Activated T-cell treated with anti-CD3 and anti-CD28 coated beads for 24 hours (primary cell): Measurements from ENCODE around the gene NTNG2.
"Not testable (repeated sequence)": the region's sequence is repeated elsewhere in the genome, so short reads cannot be mapped to it uniquely, and the experiment has no call there.

Experiments used
- DNase-seq: peaks from one replicate; pipeline ENCODE4 v3.0.0-alpha.2; 2020; ENCODE audit warnings: low read depth

The NTNG2 gene

DNA sequence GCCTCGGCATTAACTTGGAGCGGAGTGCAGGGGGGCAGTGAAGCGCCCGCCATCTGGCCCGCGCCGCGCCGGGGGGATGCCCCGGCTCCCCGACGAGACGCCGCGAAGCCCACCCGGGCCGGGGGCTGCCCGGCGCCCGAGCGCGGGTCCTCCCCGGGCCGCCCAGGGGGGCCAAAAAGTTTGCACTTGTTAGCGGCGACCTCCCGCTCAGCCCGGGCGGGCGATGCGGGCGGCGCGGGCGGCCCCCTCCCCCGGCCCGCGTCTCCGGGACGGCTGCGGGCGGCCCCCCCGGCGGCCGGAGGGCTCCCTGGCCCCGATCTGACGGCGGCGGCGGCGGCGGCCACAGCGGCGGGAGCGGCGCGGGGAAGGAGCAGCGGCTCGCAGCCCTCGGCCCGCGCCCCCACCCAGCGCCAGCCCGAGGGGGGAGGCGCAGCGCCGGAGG, at the start of gene NTNG2:
Gene NTNG2, plus strand, starts transcription at position 316 of the 442 bp plus-strand sequence. CDS start 4,774 bp downstream, outside the sequence.
- no peak for DNase-seq

- no peak for DNase-seq
Observed at GRCh38 chr9:132114102-132114707, 47.7 kb upstream of the NTNG2 start.

DNA sequence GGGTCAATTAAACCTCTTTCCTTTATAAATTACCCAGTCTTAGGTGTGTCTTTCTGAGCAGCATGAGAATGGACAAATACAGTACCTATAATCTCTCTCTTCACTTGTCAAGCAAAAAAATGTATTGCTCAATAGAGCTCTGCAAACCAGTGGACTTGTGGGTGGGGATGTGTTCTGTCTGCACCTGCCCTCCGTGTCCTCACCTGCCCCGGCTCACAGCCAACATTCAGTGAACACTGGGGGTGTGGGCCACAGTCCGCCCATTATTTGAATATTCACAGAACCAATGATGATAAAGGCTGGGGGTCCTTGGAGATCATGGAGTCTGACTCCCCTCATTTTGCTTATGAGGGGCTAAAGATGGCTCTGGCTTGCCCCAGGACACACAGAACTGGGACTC, 45.3 kb upstream of the NTNG2 start:
- no peak for DNase-seq

- no peak for DNase-seq
Observed at GRCh38 chr9:132117694-132118093, 44.2 kb upstream of the NTNG2 start.

GRCh38 chr9:132121021-132121420, 40.8 kb upstream of the NTNG2 start:
- DNase-seq: no peak

DNA sequence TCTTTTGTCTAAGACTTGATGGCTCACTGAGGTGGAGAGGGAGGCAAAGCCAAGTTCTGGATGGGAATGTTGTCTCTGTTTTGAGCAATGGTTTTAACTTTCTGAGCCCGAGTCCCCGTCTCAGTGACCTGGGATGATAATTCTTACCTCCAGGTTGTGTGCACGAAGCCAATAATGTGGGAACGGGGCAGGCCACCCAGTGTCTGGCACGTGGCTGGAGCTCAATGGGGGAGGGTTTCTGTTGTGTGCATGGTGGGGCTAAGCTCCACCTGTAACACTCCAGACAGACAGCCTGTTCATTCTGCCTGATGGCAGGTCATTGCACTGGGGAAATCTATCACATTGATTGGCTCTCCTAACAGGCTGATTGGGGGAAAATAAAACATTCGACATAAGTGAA, 37.1 kb upstream of the NTNG2 start:
- no peak for DNase-seq

GRCh38 chr9:132125361-132125760, 36.5 kb upstream of the NTNG2 start:
- DNase-seq: no peak

- DNase-seq: no peak
Observed at GRCh38 chr9:132125944-132126679, 35.7 kb upstream of the NTNG2 start.

DNA sequence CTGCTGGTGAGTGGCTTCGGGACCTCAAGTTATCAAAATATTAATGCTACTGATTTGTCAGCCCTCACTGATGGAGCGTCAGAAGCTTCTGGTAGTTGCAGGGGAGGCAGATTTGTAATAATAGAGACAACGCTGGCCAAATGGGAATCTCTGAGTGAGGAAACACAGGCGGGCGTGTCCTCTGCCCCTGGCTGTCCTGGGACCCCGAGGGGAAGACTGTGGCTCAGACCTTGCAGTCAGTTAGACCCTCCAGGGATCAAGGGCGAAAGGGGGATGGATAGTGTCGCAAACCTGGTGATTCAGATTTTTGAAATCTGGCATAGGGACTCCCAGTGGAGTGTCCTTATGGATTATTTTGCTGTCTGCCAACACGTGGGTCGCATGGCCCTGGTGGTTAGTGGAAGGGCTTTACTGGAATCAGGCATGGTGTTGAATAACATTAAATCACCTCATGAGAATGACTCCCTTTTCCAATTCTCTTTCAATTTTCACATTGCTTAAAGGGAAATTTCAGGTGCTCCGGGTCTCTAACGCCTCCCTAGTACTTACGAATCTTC, 35.1 kb upstream of the NTNG2 start:
- DNase-seq: no peak

GRCh38 chr9:132127888-132128534, 33.8 kb upstream of the NTNG2 start:
- DNase-seq: no peak

DNA sequence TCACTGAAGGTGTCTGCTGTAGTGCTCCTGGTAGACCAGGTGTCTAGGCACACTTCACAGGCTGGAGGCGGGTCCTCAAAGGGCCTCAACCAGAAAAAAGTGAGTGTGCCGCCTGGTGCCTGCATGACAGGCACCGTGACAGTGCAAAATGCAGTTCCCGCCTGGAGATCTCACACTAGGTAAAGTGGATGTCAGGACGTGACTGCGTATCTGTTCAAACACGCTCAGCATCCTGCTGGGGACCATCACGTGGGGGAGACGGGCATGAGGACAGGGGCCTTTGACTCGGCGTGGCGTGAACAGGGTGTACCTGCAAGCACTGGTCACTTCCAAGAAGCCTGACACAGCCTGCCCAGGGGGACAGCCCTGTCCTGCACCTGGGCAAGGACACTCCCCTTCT, 32.3 kb upstream of the NTNG2 start:
- no peak for DNase-seq

DNA sequence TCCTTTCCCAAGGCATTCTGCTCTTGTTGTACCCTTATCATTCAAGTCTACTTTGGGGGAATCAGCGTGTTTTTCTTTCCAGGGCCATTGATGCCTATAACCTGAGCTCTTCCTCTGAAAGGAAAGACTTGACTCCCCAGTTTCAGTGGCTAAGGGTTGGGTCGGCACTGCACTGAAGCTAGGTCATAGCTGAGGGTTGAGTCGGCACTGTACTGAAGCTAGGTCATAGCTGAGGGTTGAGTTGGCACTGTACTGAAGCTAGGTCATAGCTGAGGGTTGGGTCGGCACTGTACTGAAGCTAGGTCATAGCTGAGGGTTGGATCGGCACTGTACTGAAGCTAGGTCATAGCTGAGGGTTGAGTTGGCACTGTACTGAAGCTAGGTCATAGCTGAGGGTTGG, 27.8 kb upstream of the NTNG2 start:
- DNase-seq: not testable (repeated sequence)

GRCh38 chr9:132135456-132135855, 26.4 kb upstream of the NTNG2 start:
- DNase-seq: no peak

GRCh38 chr9:132136151-132136780, 25.6 kb upstream of the NTNG2 start:
- DNase-seq: no peak

DNA sequence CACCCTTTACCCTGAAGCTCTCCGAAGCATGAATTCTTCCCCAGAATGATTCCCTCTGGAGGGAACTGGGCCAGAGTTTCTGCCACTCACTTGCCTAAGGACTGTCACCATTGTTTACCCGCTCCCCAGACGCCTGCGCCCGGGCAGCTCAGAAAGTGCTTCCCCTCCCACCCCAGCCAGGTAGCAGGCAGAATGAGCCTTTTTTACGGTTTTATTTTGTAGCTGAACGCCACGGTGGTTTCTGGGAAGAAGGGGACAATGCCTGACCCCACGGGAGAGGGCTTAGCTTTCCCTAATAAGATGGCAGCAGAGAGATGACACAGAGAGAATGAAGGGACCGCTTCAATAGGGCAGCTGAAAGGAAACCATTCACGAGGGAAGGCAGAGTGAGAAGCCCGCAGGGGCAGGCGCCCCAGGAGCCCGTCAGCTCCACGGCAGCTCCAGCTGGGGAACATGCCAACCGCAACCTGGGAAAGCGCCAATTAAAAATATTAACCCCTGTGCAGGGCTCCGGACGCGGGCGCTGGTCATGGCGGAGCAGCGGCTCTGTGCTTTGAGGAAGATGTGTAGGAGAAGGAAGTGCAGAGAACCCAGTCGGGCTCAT, 20.4 kb upstream of the NTNG2 start:
- DNase-seq: no peak

- no peak for DNase-seq
Observed at GRCh38 chr9:132141948-132142594, 19.8 kb upstream of the NTNG2 start.

GRCh38 chr9:132142924-132143323, 18.9 kb upstream of the NTNG2 start:
- no peak for DNase-seq

- no peak for DNase-seq
Observed at GRCh38 chr9:132143359-132143758, 18.5 kb upstream of the NTNG2 start.

DNA sequence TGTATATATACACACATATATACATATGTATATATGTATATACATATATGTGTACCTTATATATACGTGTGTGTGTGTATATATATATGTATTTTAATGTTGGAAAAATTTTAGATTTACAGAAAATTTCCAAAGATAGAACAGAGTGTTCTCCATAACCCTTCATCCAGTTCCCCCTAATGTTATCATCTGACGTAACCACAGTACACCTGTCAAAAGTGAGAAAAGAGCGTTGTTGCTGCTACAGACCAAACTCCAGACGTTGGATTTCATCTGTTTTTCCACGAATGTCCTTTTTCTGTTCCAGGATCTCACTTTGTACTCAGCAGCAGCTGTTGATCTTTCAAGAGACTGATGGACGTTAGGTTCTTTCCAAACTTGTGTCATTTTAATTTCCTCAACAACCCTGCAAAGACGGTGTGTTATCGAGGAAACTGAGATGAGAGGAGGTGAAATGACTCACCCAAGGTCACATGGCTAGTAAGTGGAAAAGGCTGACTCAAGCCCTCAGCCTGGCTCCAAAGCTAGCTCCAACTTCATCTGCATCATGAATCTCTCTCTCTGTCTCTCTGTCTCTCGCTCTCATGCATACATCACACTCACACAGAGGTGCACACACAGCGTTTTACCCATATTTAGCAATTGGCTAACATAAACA, 17.0 kb upstream of the NTNG2 start:
- DNase-seq: no peak

GRCh38 chr9:132146039-132146438, 15.8 kb upstream of the NTNG2 start:
- DNase-seq: no peak

DNA sequence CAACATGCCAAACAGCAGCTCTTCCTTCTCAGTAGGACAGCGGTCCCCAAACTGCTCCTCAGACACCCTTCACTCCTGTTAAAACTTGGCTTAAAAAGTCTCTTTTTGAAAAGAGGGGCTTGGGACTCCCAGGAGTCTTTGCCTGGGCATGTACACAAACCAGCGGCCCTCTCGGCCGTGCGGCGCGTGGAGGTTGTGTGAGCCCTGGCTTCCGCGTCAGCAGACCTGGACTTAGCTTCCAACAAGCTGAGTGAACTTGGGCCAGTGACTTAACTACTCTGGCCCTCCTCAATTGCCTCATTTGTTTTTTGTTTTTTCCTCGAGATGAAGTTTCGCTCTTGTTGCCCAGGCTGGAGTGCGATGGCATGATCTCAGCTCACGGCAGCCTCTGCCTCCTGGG, 15.3 kb upstream of the NTNG2 start:
- no peak for DNase-seq
